GM18511 (cell line): Measurements from ENCODE around the gene ELP1.

Experiments
- ATAC-seq: cut with Tn5 transposase; IDR thresholded peaks from one replicate; pipeline ENCODE4 v1.9.1; 2021; ENCODE audit warnings: mild to moderate bottlenecking, moderate library complexity; ENCODE audit not compliant: unreplicated experiment

Gene ELP1

DNA sequence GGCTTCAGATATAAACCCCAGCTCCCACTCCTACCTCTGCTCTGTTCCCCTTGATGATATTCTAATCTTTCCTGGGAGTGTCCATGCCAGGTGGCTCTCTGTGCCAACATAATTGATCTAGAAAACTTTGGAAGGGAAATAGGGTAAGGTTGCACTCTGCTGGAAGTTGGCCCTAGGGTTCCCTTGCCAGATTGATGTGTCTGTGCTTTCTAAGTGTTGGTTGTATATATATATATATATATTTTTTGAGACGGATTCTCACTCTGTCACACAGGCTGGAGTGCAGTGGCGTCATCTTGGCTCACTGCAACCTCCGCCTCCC, 101.8 kb downstream of the ELP1 start:
- ATAC-seq, result no peak

DNA sequence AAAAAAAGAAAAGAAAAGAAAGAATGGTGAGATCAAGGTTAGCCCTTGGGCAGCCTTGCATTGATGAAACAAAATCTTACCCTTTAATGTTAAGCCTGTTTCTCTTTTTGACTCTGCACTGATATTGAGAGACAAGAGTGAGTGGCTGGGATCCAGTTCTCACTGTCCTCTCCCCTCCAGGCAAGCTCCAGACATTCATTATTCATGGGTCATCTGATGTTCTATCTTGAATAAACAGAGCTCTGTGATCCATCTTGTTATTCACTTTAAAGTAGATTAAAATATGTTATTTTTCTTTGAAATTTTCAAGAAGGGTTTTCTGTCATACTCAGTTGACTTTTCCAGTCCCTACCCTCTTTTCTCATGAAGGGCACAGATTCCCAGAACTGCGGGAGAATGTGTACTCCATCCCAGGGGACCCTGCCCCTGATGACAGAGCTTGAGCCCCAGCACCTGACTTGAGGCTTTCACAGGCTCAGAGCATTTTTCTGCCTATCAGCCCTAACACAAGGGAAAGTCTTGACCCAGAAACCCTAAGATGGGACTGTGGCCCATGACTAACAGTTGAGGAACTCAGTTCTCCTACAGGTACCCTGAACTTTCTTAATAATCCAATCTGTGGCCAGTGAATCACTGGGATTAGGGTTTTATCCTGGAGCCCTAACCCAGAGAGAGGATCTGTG, 102.3 kb downstream of the ELP1 start:
- no peak for ATAC-seq

DNA sequence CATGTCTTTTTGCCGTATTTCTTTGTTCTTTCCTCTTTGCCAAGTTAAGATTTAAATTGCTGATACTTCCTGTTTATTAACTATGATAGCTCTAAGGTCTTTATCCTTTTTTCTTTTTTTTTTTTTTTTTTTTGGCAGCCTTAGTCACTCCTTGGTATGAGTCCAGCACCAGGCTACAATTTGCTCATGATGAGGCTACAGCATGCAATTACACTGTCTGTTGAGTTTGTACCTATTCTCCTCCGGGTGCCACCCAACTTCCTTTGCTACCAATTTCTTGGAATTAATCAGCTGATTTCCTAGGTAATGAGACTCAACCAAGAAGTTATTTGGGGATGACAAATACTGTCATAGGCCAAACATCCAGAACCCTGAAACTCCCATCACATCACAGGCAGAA, 103.7 kb downstream of the ELP1 start:
- no peak for ATAC-seq

GRCh38 chr9:108823829-108824228, 110.1 kb downstream of the ELP1 start:
- no peak for ATAC-seq
